WI38 (cell line): Measurements from ENCODE around the gene GULP1.

ENCODE experiments used
- H3K4me3 ChIP-seq: 2 replicates; pipeline ENCODE4 v1.5.1; 2011; ENCODE audit warnings: low read depth, mild to moderate bottlenecking, control low read depth, low read length
- CTCF ChIP-seq: IDR thresholded peaks from 2 replicates; pipeline ENCODE4 v1.5.1; 2012; ENCODE audit warnings: low read depth, mild to moderate bottlenecking, control low read depth, low read length

GULP1 gene

GRCh38 chr2:188623995-188624643 lies 332.4 kb downstream of the GULP1 start:
- no peak for TF ChIP-seq CTCF
- no peak overlapping the region for H3K4me3 ChIP-seq

GRCh38 chr2:188627471-188627870 lies 335.8 kb downstream of the GULP1 start:
- no peak for TF ChIP-seq CTCF
- no peak overlapping the region for H3K4me3 ChIP-seq

- no peak for TF ChIP-seq CTCF
These were observed 337.5 kb downstream of the GULP1 start for GRCh38 chr2:188628989-188629752.

GRCh38 chr2:188629753-188630527 lies 338.3 kb downstream of the GULP1 start:
- H3K4me3 ChIP-seq, result no peak overlapping the region
- TF ChIP-seq CTCF, result no peak

More at GRCh38 chr2:188628989-188629752, 337.5 kb downstream of the GULP1 start:
- no peak overlapping the region for H3K4me3 ChIP-seq

GRCh38 chr2:188631037-188631809 lies 339.5 kb downstream of the GULP1 start:
- no peak overlapping the region for H3K4me3 ChIP-seq
- no peak for TF ChIP-seq CTCF

GRCh38 chr2:188634656-188635055 lies 343.0 kb downstream of the GULP1 start:
- H3K4me3 ChIP-seq, result no peak overlapping the region
- no peak for TF ChIP-seq CTCF
